Heart left ventricle (tissue), 16 donors: ENCODE results near the gene ZNF823. TPM values are rescaled to one million over a fixed set of nuclear protein-coding genes. Genes with fewer than 3 reads are reported as not detected.
"Not testable (repeated sequence)": the region's sequence is repeated elsewhere in the genome, so short reads cannot be mapped to it uniquely, and the experiment has no call there.

Experiments used
- ATAC-seq, 4 donors: fragments of 200-7000 bp; cut with Tn5 transposase; one replicate each; pipeline ENCODE4 v1.9.1; 2020 to 2022; ENCODE audit warnings: moderate library complexity in 4 of 4, mild to moderate bottlenecking in 3 of 4, moderate number of reproducible peaks in 1 of 4
- DNase-seq, 5 donors: peaks; one replicate each; pipeline ENCODE4 v3.0.0-alpha.2; 2020
- H3K27ac ChIP-seq, 12 donors: fragments of 200-600 bp; sonication (generic) in 4 of 12; one replicate each; pipeline versions ENCODE4 v1.5.0 to v1.8.0; 2016 to 2022; ENCODE audit warnings: mild to moderate bottlenecking in 2 of 12
- H3K27me3 ChIP-seq, 9 donors: fragments of 200-600 bp; sonication (generic) in 2 of 9; one replicate each; pipeline versions ENCODE4 v1.5.1 to v1.8.0; 2016 to 2022; ENCODE audit warnings: mild to moderate bottlenecking in 3 of 9
- H3K36me3 ChIP-seq, 9 donors: fragments of 200-600 bp; sonication (generic) in 2 of 9; one replicate each; pipeline versions ENCODE4 v1.5.0 to v1.8.0; 2018 to 2022; ENCODE audit warnings: mild to moderate bottlenecking in 2 of 9
- H3K4me1 ChIP-seq, 12 donors: fragments of 200-600 bp; sonication (generic) in 4 of 12; one replicate each; pipeline versions ENCODE4 v1.5.0 to v1.8.0; 2016 to 2022; ENCODE audit warnings: mild to moderate bottlenecking in 3 of 12
- H3K4me3 ChIP-seq, 12 donors: fragments of 200-600 bp; sonication (generic) in 4 of 12; one replicate each; pipeline versions ENCODE4 v1.5.0 to v1.8.0; 2017 to 2022; ENCODE audit warnings: mild to moderate bottlenecking in 9 of 12, moderate library complexity in 4 of 12
- H3K9me3 ChIP-seq, 12 donors: fragments of 200-600 bp; sonication (generic) in 4 of 12; one replicate each; pipeline versions ENCODE4 v1.5.0 to v1.8.0; 2016 to 2022; ENCODE audit warnings: mild to moderate bottlenecking in 1 of 12
- POLR2A ChIP-seq, 2 donors: fragments of 450-650 bp; IDR thresholded peaks; one replicate each; pipeline ENCODE4 v1.6.1; 2017; ENCODE audit warnings: antibody characterized with exemption in 2 of 2, mild to moderate bottlenecking in 2 of 2, moderate library complexity in 2 of 2
- WGBS, 4 donors: extraction: QIAGEN DNeasy Blood & Tissue Kit in 2 of 4; methylation state at CpG; one replicate each; pipeline versions ENCODE4 v1.1.5 to v1.1.7; 2013 to 2018; 5-methylcytosine and 5-hydroxymethylcytosine counted together
- intact Hi-C, 10 donors: fragments of 100-400 bp; cut with DNase I; formaldehyde crosslinking; loops; one replicate each; pipeline versions ENCODE4 v1.11.1 to v1.14.2; 2022
- polyA plus RNA-seq, 2 donors: library from polyadenylated mRNA; stranded (reverse); fragments of 200-250 nt; gene quantifications; one replicate each; pipeline ENCODE4 v1.2.3, GENCODE V29; 2013
- total RNA-seq, 9 donors: library from RNA; depleted of rRNA in 2 of 9; stranded (reverse); fragments of >200 nt in 2 of 9; fragmentation: NEBNext Ultra II Directional in 3 of 9; extraction: Animal tissue kit (Norgen Biotek cat#: 25700) in 3 of 9; gene quantifications; one replicate each; pipeline versions ENCODE4 v1.1.0 to v1.2.4, GENCODE V29; 2016 to 2023
- TF ChIP-seq, protein P1 (sequence below), 12 donors: fragments of 200-600 bp; sonication (generic) in 4 of 12; IDR thresholded peaks; one replicate each; pipeline versions ENCODE4 v1.5.0 to v1.8.0; 2018 to 2022; ENCODE audit warnings: antibody characterized with exemption in 12 of 12, mild to moderate bottlenecking in 5 of 12
- donor health status: ischemic (EF 13 %, LVEDD 7.1; RV severe dilation, severe dysfunction).
- donor health status: healthy with polysubstance abuse.
- donor health status: DM: no; HTN: yes; CAD: no.
- donor health status: DM: no; HTN: no; CAD: no.
- donor health status: ischemic (EF 25% LVEDD 6.9; RV normal size, moderate dysfunction).
- donor health status: ischemic (EF 25% LVEDD 5.7; RV mildly dilated, moderate dysfunction).
- donor health status: healthy.
- donor health status: DM: yes; HTN: yes; CAD: no.
- donor health status: ischemic (EF 35%, LVEDD 5.7; RV mildly dilated, moderate dysfunction).
- donor health status: nonischemic (EF 11% LVEDD 7.7; RV severe dilation, severe dysfunction).
- donor health status: DM: yes; HTN: yes; CAD: no.
- donor health status: PGD.
- donor health status: ischemic (EF 29% LVEDD 5.4; RV normal size, mild dysfunction).
- donor health status: nonischemic (EF 23%, LVEDD 6.1; RV moderate dilation, normal function).

Gene ZNF823
- total and polyA plus RNA-seq, 11 donors: 1.6 to 5.2 (median 4.0) TPM

DNA sequence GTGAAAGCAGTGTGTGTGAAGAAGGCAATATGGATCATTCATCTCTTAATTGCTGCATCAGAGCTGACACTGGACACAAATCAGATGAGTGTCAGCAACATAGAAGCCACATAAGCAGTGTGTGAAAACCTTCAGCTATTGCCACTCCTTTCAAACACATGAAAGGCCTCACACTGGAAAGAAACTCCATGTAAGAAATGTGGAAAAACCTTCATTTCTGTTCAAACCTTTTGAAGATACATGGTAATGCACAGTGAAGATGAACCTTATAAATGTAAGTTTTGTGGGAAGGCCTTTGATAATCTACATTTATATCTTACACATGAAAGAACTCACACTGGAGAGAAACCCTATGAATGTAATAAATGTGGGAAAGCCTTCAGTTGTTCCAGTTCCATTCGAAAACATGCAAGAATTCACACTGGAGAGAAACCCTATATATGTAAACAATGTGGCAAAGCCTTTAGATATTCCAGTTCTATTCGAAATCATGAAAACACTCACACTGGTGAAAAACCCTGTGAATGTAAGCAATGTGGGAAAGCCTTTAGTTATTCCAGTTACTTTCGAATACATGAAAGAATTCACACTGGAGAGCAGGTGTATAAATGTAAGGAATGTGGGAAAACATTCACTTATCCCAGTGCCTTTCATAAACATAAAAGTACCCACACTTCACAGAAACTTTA is 53.6 kb downstream of the ZNF823 start:
- intact Hi-C loops: no loop called here
- DNase-seq (no peak), ATAC-seq (no peak)
- H3K9me3 ChIP-seq: peaks cover 0 to 65% (median 39%) of the 10 kb centered on the region in 12 donors
- no peak overlapping the region for H3K27ac ChIP-seq
- 95 to 98% (median 96%) methylated on average over 3 of the region's 3 CpGs for WGBS, 4 donors
- H3K4me3 ChIP-seq: no peak overlapping the region
- TF ChIP-seq, protein P1, sequence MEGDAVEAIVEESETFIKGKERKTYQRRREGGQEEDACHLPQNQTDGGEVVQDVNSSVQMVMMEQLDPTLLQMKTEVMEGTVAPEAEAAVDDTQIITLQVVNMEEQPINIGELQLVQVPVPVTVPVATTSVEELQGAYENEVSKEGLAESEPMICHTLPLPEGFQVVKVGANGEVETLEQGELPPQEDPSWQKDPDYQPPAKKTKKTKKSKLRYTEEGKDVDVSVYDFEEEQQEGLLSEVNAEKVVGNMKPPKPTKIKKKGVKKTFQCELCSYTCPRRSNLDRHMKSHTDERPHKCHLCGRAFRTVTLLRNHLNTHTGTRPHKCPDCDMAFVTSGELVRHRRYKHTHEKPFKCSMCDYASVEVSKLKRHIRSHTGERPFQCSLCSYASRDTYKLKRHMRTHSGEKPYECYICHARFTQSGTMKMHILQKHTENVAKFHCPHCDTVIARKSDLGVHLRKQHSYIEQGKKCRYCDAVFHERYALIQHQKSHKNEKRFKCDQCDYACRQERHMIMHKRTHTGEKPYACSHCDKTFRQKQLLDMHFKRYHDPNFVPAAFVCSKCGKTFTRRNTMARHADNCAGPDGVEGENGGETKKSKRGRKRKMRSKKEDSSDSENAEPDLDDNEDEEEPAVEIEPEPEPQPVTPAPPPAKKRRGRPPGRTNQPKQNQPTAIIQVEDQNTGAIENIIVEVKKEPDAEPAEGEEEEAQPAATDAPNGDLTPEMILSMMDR (IDR thresholded peaks at IDR 0.05): no peak
- H3K4me1 ChIP-seq: no peaks in the 10 kb centered on the region
- H3K36me3 ChIP-seq: peaks cover 0 to 29% (median 7%) of the 10 kb centered on the region in 9 donors
- H3K27me3 ChIP-seq: no peaks in the 10 kb centered on the region

DNA sequence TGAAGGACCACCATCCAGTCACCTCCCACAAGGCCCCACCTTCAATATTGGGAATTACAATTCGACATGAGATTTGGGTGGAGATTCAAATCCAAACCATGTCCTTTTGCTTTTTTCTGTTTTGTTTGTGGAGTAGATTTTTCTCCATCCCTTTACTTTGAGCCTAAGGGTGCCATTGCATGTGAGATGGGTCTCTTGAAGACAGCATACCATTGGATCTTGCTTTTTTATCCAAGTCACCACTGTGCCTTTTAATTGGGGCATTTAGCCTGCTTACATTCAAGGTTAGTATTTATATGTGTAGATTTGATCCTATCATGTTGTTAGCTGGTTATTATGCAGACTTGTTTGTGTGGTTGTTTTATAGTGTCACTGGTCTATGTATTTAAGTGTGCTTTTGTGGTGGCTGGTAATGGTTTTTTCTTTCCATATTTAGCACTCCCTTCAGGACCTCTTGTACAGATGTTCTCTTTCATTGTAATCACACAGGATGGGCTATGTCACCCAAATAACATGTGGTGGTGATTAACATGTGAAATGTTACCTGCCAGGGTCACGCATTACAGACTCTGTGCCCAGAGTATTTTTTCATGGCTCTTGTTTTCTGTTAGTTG is 58.0 kb downstream of the ZNF823 start:
- Histone ChIP-seq H3K4me3 (no peak overlapping the region), H3K27ac (no peak overlapping the region), H3K9me3 (peaks cover 0 to 65% (median 36%) of the 10 kb centered on the region in 12 donors), H3K4me1 (no peaks in the 10 kb centered on the region), H3K36me3 (peaks cover 0 to 28% (median 9%) of the 10 kb centered on the region in 9 donors), H3K27me3 (no peaks in the 10 kb centered on the region)
- DNase-seq: no peak
- ATAC-seq: no peak
- TF ChIP-seq, protein P1 (IDR thresholded peaks at IDR 0.05): no peak
- no peak for TF ChIP-seq POLR2A (IDR thresholded peaks at IDR 0.05)
- intact Hi-C loops: no loop called here
- WGBS, 4 donors: 95 to 99% (median 98%) methylated on average over 2 of the region's 2 CpGs

DNA sequence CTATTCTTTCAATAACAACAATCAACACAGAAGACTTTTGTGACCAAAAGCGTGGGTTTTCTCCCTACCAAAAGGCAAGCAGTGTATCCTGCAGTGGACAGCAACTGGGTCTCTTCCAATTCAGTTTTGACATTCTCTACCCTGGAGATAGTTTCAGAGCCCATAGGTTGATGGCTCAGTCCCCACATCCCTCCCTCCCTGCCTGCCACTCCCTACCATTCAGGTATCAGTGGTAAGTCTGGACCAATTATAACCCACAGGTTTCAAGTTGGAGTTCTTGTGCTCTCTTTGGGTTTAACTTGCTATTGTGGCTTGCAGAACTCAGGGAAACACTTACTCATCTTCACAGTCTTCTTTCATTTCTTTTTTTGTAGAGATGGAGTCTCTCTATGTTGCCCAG is 60.2 kb downstream of the ZNF823 start:
- TF ChIP-seq POLR2A (IDR thresholded peaks at IDR 0.05): no peak
- TF ChIP-seq, protein P1 (IDR thresholded peaks at IDR 0.05): no peak
- intact Hi-C loops: loop anchor here in 4 of 10 donors (10.0 kb wide), 2 partner anchors 106 to 306 kb away; no protein-coding TSS in a partner anchor
- Histone ChIP-seq H3K4me3 (no peak overlapping the region), H3K36me3 (peaks cover 0 to 8% (median 0%) of the 10 kb centered on the region in 9 donors), H3K27me3 (peaks cover 0 to 3% (median 0%) of the 10 kb centered on the region in 9 donors), H3K27ac (no peak overlapping the region), H3K9me3 (peaks cover 0 to 42% (median 20%) of the 10 kb centered on the region in 12 donors), H3K4me1 (peaks cover 0 to 9% (median 5%) of the 10 kb centered on the region in 12 donors)
- ATAC-seq: no peak
- DNase-seq: no peak
- WGBS, 4 donors: 96 to 100% (median 99%) methylated on average over 1 of the region's 1 CpG

DNA sequence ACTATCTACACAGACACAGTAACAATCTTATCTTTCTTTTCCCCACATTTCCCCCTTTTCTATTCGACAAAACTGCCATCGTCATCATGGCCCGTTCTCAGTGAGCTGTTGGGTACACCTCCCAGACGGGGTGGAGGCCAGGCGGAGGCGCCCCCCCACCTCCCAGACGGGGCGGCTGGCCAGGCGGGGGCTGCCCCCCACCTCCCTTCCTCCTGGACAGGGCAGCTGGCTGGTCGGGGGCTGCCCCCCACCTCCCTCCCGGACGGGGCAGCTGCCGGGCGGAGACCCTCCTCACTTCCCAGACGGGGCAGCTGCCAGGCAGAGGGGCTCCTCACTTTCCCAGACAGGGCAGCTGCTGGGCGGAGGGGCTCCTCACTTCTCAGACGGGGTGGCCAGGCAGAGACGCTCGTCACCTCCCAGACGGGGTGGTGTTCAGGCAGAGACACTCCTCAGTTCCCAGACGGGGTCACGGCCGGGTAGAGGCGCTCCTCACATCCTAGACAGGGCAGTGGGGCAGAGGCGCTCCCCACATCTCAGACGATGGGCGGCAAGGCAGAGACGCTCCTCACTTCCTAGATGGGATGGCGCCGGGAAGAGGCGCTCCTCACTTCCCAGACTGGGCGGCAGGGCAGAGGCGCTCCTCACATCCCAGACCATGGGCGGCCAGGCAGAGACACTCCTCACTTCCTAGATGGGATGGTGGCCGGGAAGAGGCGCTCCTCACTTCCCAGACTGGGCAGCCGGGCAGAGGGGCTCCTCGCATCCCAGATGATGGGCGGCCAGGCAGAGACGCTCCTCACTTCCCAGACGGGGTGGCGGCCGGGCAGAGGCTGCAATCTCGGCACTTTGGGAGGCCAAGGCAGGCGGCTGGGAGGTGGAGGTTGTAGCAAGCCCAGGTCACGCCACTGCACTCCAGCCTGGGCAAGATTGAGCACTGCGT is 61.8 kb downstream of the ZNF823 start:
- H3K4me1 ChIP-seq: peaks cover 0 to 13% (median 6%) of the 10 kb centered on the region in 12 donors
- H3K36me3 ChIP-seq, H3K27ac ChIP-seq, H3K27me3 ChIP-seq, DNase-seq, ATAC-seq, H3K4me3 ChIP-seq: not testable (repeated sequence)
- intact Hi-C loops: loop anchor here in 4 of 10 donors (10.0 kb wide), 2 partner anchors 108 to 308 kb away; no protein-coding TSS in a partner anchor
- WGBS, 4 donors: 92 to 98% (median 94%) methylated on average over 36 to 43 of the region's 47 CpGs
- H3K9me3 ChIP-seq: peaks cover 0 to 34% (median 20%) of the 10 kb centered on the region in 12 donors
